H1 (cell line): Measurements from ENCODE around the gene ENPP3. TPM values are rescaled to one million over a fixed set of nuclear protein-coding genes. Genes with fewer than 3 reads are reported as not detected.

Experiments
- CTCF ChIA-PET: fragments of 300-600 bp; sonication (Branson Sonifier 250); formaldehyde crosslinking; loops from one replicate; lab custom pipeline; 2021; ENCODE audit not compliant: partially characterized antibody; lab: Charles Lee
- POLR2A ChIA-PET: fragments of 300-600 bp; sonication (Branson Sonifier 250); formaldehyde crosslinking; loops from one replicate; lab custom pipeline; 2021; ENCODE audit warnings: inconsistent platforms; ENCODE audit not compliant: partially characterized antibody; lab: Charles Lee
- DNase-seq, 2 experiments: peaks; one replicate each; pipeline versions ENCODE4 v3.0.0 to v3.0.0-alpha.2; 2010 to 2022; ENCODE audit warnings: low spot score in 2 of 2, low read depth in 1 of 2, mixed read lengths in 1 of 2
- FAIRE-seq: peaks from 2 replicates; lab custom pipeline; 2011; peaks lifted over from hg19 to GRCh38; lab: Jason Lieb, UNC
- H2AFZ ChIP-seq: 2 replicates; pipeline ENCODE4 v1.8.1; 2012; ENCODE audit warnings: low read length, inconsistent platforms
- H2AK5ac ChIP-seq: 2 replicates; pipeline ENCODE4 v1.6.1; 2013; ENCODE audit warnings: low read depth, low read length
- H2BK120ac ChIP-seq: replicated peaks from 2 replicates; pipeline ENCODE3; 2013; ENCODE audit warnings: low read depth, low read length, inconsistent platforms
- H2BK12ac ChIP-seq: 2 replicates; pipeline ENCODE4 v1.6.1; 2013; ENCODE audit warnings: low read depth, low read length
- H2BK15ac ChIP-seq: 2 replicates; pipeline ENCODE4 v1.6.1; 2013; ENCODE audit warnings: low read length
- H2BK20ac ChIP-seq: 2 replicates; pipeline ENCODE4 v1.6.1; 2013; ENCODE audit warnings: low read length
- H2BK5ac ChIP-seq: 2 replicates; pipeline ENCODE4 v1.6.1; 2013; ENCODE audit warnings: low read depth, low read length
- H3K14ac ChIP-seq: 2 replicates; pipeline ENCODE4 v1.6.1; 2013; ENCODE audit warnings: inconsistent platforms; ENCODE audit not compliant: insufficient read length
- H3K18ac ChIP-seq: 2 replicates; pipeline ENCODE4 v1.6.1; 2013; ENCODE audit warnings: low read length; ENCODE audit errors: extremely low read depth
- H3K23ac ChIP-seq: 2 replicates; pipeline ENCODE4 v1.6.1; 2013; ENCODE audit warnings: inconsistent platforms; ENCODE audit not compliant: insufficient read length
- H3K23me2 ChIP-seq: 2 replicates; pipeline ENCODE4 v1.6.1; 2013; ENCODE audit warnings: low read depth, low read length
- H3K27ac ChIP-seq: 2 replicates; pipeline ENCODE4 v1.6.1; 2011; ENCODE audit warnings: low read depth, low read length, inconsistent platforms
- H3K27me3 ChIP-seq, 4 experiments: replicated peaks in 1 of 4; 1 replicate in 1 of 4; 2 replicates in 3 of 4; pipeline versions ENCODE4 v1.6.1 to v1.8.1; 2011 to 2013; ENCODE audit warnings: low read length in 3 of 4, mild to moderate bottlenecking in 3 of 4, inconsistent platforms in 2 of 4, mixed read lengths in 2 of 4, moderate library complexity in 1 of 4; ENCODE audit not compliant: control insufficient read depth in 3 of 4, insufficient read depth in 3 of 4; ENCODE audit errors: extremely low read depth in 1 of 4
- H3K36me3 ChIP-seq, 4 experiments: 2 replicates each; pipeline versions ENCODE4 v1.6.1 to v1.8.1; 2011 to 2013; ENCODE audit warnings: mild to moderate bottlenecking in 4 of 4, low read length in 3 of 4, moderate library complexity in 2 of 4, control low read depth in 1 of 4, inconsistent platforms in 1 of 4; ENCODE audit not compliant: insufficient read depth in 4 of 4, control insufficient read depth in 2 of 4
- H3K4ac ChIP-seq: replicated peaks from 2 replicates; pipeline ENCODE3; 2013; ENCODE audit warnings: low read length, low read depth, mixed read lengths, inconsistent platforms; ENCODE audit not compliant: insufficient read length
- H3K4me1 ChIP-seq, 4 experiments: replicated peaks in 1 of 4; 1 replicate in 1 of 4; 2 replicates in 3 of 4; pipeline versions ENCODE4 v1.6.1 to v1.8.1; 2011 to 2013; ENCODE audit warnings: low read length in 3 of 4, inconsistent platforms in 2 of 4, mixed read lengths in 1 of 4; ENCODE audit not compliant: insufficient read depth in 4 of 4, control insufficient read depth in 3 of 4
- H3K4me2 ChIP-seq, 2 experiments: 2 replicates each; pipeline versions ENCODE4 v1.6.1 to v1.8.1; 2011 to 2013; ENCODE audit warnings: low read depth in 2 of 2, low read length in 2 of 2, control low read depth in 1 of 2, inconsistent platforms in 1 of 2, mild to moderate bottlenecking in 1 of 2; ENCODE audit not compliant: insufficient read depth in 1 of 2
- H3K4me3 ChIP-seq, 4 experiments: fragments of 200-600, 300-600 bp in 1 of 4; sonication (generic), shearing (Covaris generic), sonication (Bioruptor Twin) in 1 of 4; 2 replicates each; pipeline versions ENCODE4 v1.5.1 to v1.8.1; 2011 to 2016; ENCODE audit warnings: low read length in 4 of 4, low read depth in 3 of 4, control low read depth in 2 of 4, inconsistent platforms in 2 of 4, mild to moderate bottlenecking in 2 of 4, mixed read lengths in 1 of 4, moderate library complexity in 1 of 4; ENCODE audit not compliant: insufficient read depth in 2 of 4; ENCODE audit errors: extremely low read depth in 1 of 4
- H3K56ac ChIP-seq: replicated peaks from 2 replicates; pipeline ENCODE3; 2013; ENCODE audit warnings: low read depth, mild to moderate bottlenecking, mixed read lengths, low read length, inconsistent platforms; ENCODE audit not compliant: insufficient read length
- H3K79me1 ChIP-seq: 2 replicates; pipeline ENCODE4 v1.6.1; 2013; ENCODE audit warnings: low read depth, low read length, control low read depth
- H3K79me2 ChIP-seq, 2 experiments: 2 replicates each; pipeline versions ENCODE4 v1.6.1 to v1.8.1; 2012 to 2013; ENCODE audit warnings: low read length in 2 of 2, mild to moderate bottlenecking in 2 of 2, inconsistent platforms in 1 of 2; ENCODE audit not compliant: insufficient read depth in 2 of 2, control insufficient read depth in 1 of 2
- H3K9ac ChIP-seq, 4 experiments: replicated peaks in 1 of 4; 1 replicate in 1 of 4; 2 replicates in 3 of 4; pipeline versions ENCODE4 v1.6.1 to v1.8.1; 2011 to 2013; ENCODE audit warnings: low read depth in 3 of 4, low read length in 3 of 4, control low read depth in 2 of 4, mild to moderate bottlenecking in 2 of 4, moderate library complexity in 2 of 4, inconsistent platforms in 1 of 4; ENCODE audit errors: extremely low read depth in 1 of 4
- H3K9me3 ChIP-seq, 2 experiments: 2 replicates each; pipeline versions ENCODE4 v1.6.1 to v1.8.1; 2012 to 2013; ENCODE audit warnings: mild to moderate bottlenecking in 2 of 2, moderate library complexity in 2 of 2, control low read depth in 1 of 2, inconsistent platforms in 1 of 2, low read depth in 1 of 2, low read length in 1 of 2, mixed read lengths in 1 of 2; ENCODE audit not compliant: insufficient read depth in 2 of 2
- H4K20me1 ChIP-seq, 2 experiments: replicated peaks in 1 of 2; 2 replicates each; pipeline versions ENCODE3 to v1.8.1; 2011 to 2013; ENCODE audit warnings: inconsistent platforms in 2 of 2, low read length in 2 of 2, mild to moderate bottlenecking in 1 of 2; ENCODE audit not compliant: insufficient read depth in 2 of 2, control insufficient read depth in 1 of 2
- H4K5ac ChIP-seq: 2 replicates; pipeline ENCODE4 v1.6.1; 2013; ENCODE audit warnings: low read length, low read depth, mixed read lengths, inconsistent platforms; ENCODE audit not compliant: insufficient read length
- H4K8ac ChIP-seq: 2 replicates; pipeline ENCODE4 v1.8.0; 2013; ENCODE audit warnings: mild to moderate bottlenecking, moderate library complexity, low read length, inconsistent platforms; ENCODE audit not compliant: insufficient read depth; ENCODE audit errors: extremely low read depth
- H4K91ac ChIP-seq: replicated peaks from 2 replicates; pipeline ENCODE3; 2013; ENCODE audit warnings: low read length, mixed read lengths, inconsistent platforms; ENCODE audit not compliant: insufficient read length
- CTCF ChIP-seq, 3 experiments: IDR thresholded peaks; 1 replicate in 2 of 3; 2 replicates in 1 of 3; pipeline versions ENCODE4 v1.5.1 to v1.6.1; 2011; ENCODE audit warnings: low read length in 3 of 3, mild to moderate bottlenecking in 3 of 3, inconsistent platforms in 2 of 3, low read depth in 1 of 3, moderate library complexity in 1 of 3; ENCODE audit not compliant: insufficient read depth in 1 of 3; ENCODE audit errors: control extremely low read depth in 1 of 3
- RAD21 ChIP-seq, 2 experiments: IDR thresholded peaks in 1 of 2; conservative IDR thresholded peaks in 1 of 2; 2 replicates each; pipeline ENCODE4 v1.6.1; 2011; ENCODE audit warnings: low read depth in 2 of 2, low read length in 2 of 2, improper control_type of control experiment in 1 of 2, inconsistent platforms in 1 of 2, mild to moderate bottlenecking in 1 of 2, moderate library complexity in 1 of 2
- RBBP5 ChIP-seq: IDR thresholded peaks from 2 replicates; pipeline ENCODE4 v1.7.1; 2012; ENCODE audit warnings: low read depth, mild to moderate bottlenecking, inconsistent platforms, low read length, moderate library complexity, borderline replicate concordance
- SP4 ChIP-seq: IDR thresholded peaks from 2 replicates; pipeline ENCODE4 v1.6.1; 2012; ENCODE audit warnings: low read length, inconsistent platforms
- USF2 ChIP-seq: IDR thresholded peaks from 2 replicates; pipeline ENCODE4 v1.6.1; 2011; ENCODE audit warnings: low read length, improper control_type of control experiment
- WGBS, 2 experiments: shearing (Covaris generic) in 1 of 2; methylation state at CpG; one replicate each; pipeline versions ENCODE4 v1.1.6 to v1.1.7; 2013 to 2015; ENCODE audit warnings: low lambda C conversion rate in 2 of 2, mixed read lengths in 2 of 2, inconsistent platforms in 1 of 2, low coverage in 1 of 2, missing lambda C conversion rate in 1 of 2; ENCODE audit not compliant: insufficient replicate concordance in 2 of 2, insufficient coverage in 1 of 2, insufficient read length in 1 of 2; ENCODE audit errors: extremely low coverage in 1 of 2, missing lambda C conversion rate in 1 of 2; 5-methylcytosine and 5-hydroxymethylcytosine counted together
- polyA plus RNA-seq, 7 experiments: library from polyadenylated mRNA; depleted of rRNA in 3 of 7; stranded (reverse) in 5 of 7; unstranded in 2 of 7; fragments of >200 nt in 5 of 7; fragments of 200-250 nt in 2 of 7; gene quantifications; 1 replicate in 5 of 7; 2 replicates in 1 of 7; 4 replicates in 1 of 7; pipeline versions ENCODE4 v1.2.1 to v1.2.3, GENCODE V29; 2011 to 2013; ENCODE audit warnings: missing spikeins in 2 of 7, mixed read lengths in 2 of 7
- total RNA-seq: library from RNA; stranded (reverse); fragmentation: NEBNext Ultra II Directional; extraction: Animal tissue kit (Norgen Biotek cat#: 25700); gene quantifications from 2 replicates; pipeline ENCODE4 v1.2.1, GENCODE V29; 2021

ENPP3 gene
- total and polyA plus RNA-seq, 2 of the 8 experiments (the other 6 are each of a cell fraction or from before 2014, with no cell fraction given), result 0.11 TPM; not detected in 1

- H3K9ac ChIP-seq, result no peak overlapping the region
- no peak for DNase-seq
- H3K27me3 ChIP-seq, result no peaks in the 10 kb centered on the region
- 77% methylated on average over 3 of the region's 3 CpGs; no CpG with 5 or more reads in 1 of the 2 experiments for WGBS, 2 experiments
- no peaks in the 10 kb centered on the region for H3K79me2 ChIP-seq
- H3K14ac ChIP-seq, result no peak overlapping the region
- H4K20me1 ChIP-seq, result no peaks in the 10 kb centered on the region
- H3K4me3 ChIP-seq, result no peak overlapping the region
- H3K4ac ChIP-seq, result no peak overlapping the region
- no peak overlapping the region for H4K8ac ChIP-seq
- no peak overlapping the region for H4K5ac ChIP-seq
- H3K27ac ChIP-seq, result no peak overlapping the region
- no peak overlapping the region for H3K56ac ChIP-seq
- ChIA-PET POLR2A (no interaction called here), CTCF (interaction anchor here (0.7 to 2.0 kb wide), 8 partner anchors 10 to 707 kb away, joined by 3 to 9 read pairs (median 4); no protein-coding TSS in a partner anchor)
- H2BK5ac ChIP-seq, result no peak overlapping the region
- no peak overlapping the region for H3K4me2 ChIP-seq
- H2BK20ac ChIP-seq, result no peak overlapping the region
- no peak for FAIRE-seq
- no peaks in the 10 kb centered on the region for H3K23me2 ChIP-seq
- H3K23ac ChIP-seq, result no peak overlapping the region
- H2BK15ac ChIP-seq, result no peak overlapping the region
- H2BK120ac ChIP-seq, result no peak overlapping the region
- no peaks in the 10 kb centered on the region for H3K9me3 ChIP-seq
- H4K91ac ChIP-seq, result no peak overlapping the region
- no peaks in the 10 kb centered on the region for H3K4me1 ChIP-seq
- no peak overlapping the region for H2BK12ac ChIP-seq
- H3K79me1 ChIP-seq, result no peaks in the 10 kb centered on the region
- H3K36me3 ChIP-seq, result peaks cover 5 to 58% (median 27%) of the 10 kb centered on the region in 4 experiments; a peak in 7 of 8 replicates
- no peak overlapping the region for H2AFZ ChIP-seq
- H2AK5ac ChIP-seq, result no peak overlapping the region
- no peak overlapping the region for H3K18ac ChIP-seq
- no peak for TF ChIP-seq SP4
- peak; percentile 22 to 29; a peak in 3 of 4 replicates for TF ChIP-seq RAD21 (IDR thresholded peaks at IDR 0.05 in 1 of 2, conservative IDR thresholded peaks at IDR 0.05 in 1 of 2; ENCODE audit: low read depth in 2 of 2, low read length in 2 of 2)
- TF ChIP-seq CTCF (IDR thresholded peaks at IDR 0.05; ENCODE audit: control extremely low read depth in 1 of 3, insufficient read depth in 1 of 3, low read depth in 1 of 3, low read length in 3 of 3), result peak in 2 of 3 experiments; percentile 10 to 48; a peak in 2 of 4 replicates
- TF ChIP-seq USF2, result no peak
- no peak for TF ChIP-seq RBBP5
Measured at GRCh38 chr6:131597446-131597845, 39.7 kb upstream of the ENPP3 start.
